ENCODE results near the gene AQP2.

DNA sequence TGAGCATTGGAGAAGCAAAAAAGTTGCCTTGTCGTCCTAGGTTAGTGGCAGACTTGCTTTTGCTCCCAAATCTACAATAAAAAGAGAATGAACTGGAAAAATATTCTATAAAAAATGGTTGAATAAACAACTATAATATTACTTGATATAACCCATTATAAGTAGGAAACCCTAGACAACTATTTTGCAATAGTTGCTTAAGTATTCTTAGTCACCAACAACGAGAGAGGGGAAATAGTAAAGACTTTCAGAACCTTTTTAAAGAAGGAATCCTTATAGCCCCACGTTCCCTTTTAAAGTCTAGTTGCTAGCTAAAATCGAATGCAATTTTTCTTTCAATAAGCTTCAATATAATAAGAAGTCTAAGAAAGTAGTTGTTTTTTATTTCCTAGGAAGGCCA, 39.7 kb downstream of the AQP2 start:
- no peak for TF ChIP-seq POLR2A (IDR thresholded peaks at IDR 0.05)
- TF ChIP-seq, protein P1, sequence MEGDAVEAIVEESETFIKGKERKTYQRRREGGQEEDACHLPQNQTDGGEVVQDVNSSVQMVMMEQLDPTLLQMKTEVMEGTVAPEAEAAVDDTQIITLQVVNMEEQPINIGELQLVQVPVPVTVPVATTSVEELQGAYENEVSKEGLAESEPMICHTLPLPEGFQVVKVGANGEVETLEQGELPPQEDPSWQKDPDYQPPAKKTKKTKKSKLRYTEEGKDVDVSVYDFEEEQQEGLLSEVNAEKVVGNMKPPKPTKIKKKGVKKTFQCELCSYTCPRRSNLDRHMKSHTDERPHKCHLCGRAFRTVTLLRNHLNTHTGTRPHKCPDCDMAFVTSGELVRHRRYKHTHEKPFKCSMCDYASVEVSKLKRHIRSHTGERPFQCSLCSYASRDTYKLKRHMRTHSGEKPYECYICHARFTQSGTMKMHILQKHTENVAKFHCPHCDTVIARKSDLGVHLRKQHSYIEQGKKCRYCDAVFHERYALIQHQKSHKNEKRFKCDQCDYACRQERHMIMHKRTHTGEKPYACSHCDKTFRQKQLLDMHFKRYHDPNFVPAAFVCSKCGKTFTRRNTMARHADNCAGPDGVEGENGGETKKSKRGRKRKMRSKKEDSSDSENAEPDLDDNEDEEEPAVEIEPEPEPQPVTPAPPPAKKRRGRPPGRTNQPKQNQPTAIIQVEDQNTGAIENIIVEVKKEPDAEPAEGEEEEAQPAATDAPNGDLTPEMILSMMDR (IDR thresholded peaks at IDR 0.05) = no peak

All from breast epithelium (tissue), 3 donors.